Measurements from ENCODE around the gene FBLN5.
"Not testable (repeated sequence)": the region's sequence is repeated elsewhere in the genome, so short reads cannot be mapped to it uniquely, and the experiment has no call there.

Gene FBLN5

DNA sequence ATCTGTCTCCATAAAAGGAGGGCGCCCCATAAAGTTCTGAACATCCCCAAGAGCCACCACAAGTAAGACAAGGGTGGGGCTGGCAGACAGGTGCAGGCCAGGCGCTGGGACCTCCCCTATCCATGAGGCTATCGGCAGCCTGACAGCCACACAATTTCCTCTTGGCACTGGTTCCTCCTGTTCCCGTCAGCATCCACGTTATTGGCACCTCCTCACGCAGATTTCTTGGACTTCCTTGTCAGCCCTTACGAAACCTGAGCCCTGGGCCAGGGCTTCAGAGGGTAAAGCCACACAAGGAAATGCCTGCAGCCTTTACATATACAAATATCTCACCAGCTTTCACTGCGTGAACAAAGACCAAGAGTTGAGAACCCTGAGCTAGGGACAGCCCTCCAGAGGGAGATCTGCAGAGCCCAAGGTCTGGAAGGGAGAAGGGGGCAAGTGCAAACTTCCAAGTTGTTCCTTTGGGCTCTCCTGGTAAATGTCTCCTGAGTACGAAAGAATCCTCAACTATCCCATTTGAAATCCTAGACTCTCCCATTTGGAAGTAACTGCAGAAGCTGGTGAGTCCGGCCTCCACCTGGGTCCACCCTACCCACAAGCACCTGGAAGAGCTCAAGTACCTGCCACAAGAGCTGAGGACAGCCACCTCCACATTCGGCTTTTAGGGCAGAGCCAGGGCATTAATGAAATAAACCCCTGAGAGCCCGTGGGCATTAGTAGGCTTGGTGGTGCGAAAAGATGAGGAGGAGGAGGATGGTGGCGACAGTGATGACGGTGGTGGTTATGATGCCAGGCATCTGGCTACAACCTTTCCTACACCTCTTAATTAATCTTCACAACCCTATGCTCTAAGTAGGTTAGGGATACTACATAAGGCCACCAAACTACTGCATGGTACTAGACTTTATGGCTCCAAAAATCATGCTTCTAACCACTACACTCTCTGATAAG is 74.7 kb downstream of the FBLN5 start:
- H3K79me1 ChIP-seq (replicated peaks; ENCODE audit: low read length, poor library complexity, severe bottlenecking): no peaks in the 10 kb centered on the region
- H3K18ac ChIP-seq (ENCODE audit: low read depth in 1 of 2, low read length in 2 of 2): no peak overlapping the region
- no peak overlapping the region for H2BK12ac ChIP-seq (ENCODE audit: low read length in 2 of 2)
- H3K14ac ChIP-seq (ENCODE audit: low read length in 2 of 2): no peak overlapping the region
- no peak overlapping the region for H2BK120ac ChIP-seq (ENCODE audit: low read depth, low read length)
- no peak overlapping the region for H2AK5ac ChIP-seq (ENCODE audit: low read length, severe bottlenecking)
- H3K27ac ChIP-seq (ENCODE audit: low read length, poor library complexity, severe bottlenecking): no peak overlapping the region
- H3K4me1 ChIP-seq (ENCODE audit: control insufficient read depth, insufficient read depth, low read depth, low read length): peaks cover 13% of the 10 kb centered on the region
- H3K4me3 ChIP-seq (ENCODE audit: insufficient read depth in 1 of 2, low read depth in 1 of 2, low read length in 2 of 2): no peak overlapping the region
- peaks cover 0 to 25% of the 10 kb centered on the region in 2 experiments for H3K27me3 ChIP-seq (ENCODE audit: control insufficient read depth in 1 of 2, insufficient read depth in 1 of 2, low read length in 2 of 2)
- no peak overlapping the region for H3K4me2 ChIP-seq (ENCODE audit: low read length, poor library complexity, severe bottlenecking)
- H3K4ac ChIP-seq (ENCODE audit: low read depth in 1 of 2, low read length in 2 of 2): no peak overlapping the region
- no peak for DNase-seq
- no peak overlapping the region for H4K8ac ChIP-seq (ENCODE audit: low read length)
- no peak overlapping the region for H3K23ac ChIP-seq (ENCODE audit: low read length in 2 of 2)
- WGBS: 82% methylated on average over 10 of the region's 15 CpGs
- H3K9me3 ChIP-seq (ENCODE audit: control insufficient read depth, low read length): no peaks in the 10 kb centered on the region
- H2BK15ac ChIP-seq (ENCODE audit: low read depth, poor library complexity, severe bottlenecking): no peak overlapping the region
- H3K36me3 ChIP-seq (ENCODE audit: control insufficient read depth in 1 of 2, insufficient read depth in 2 of 2, low read depth in 1 of 2, low read length in 2 of 2): peaks cover 0 to 59% of the 10 kb centered on the region in 2 experiments
- H2BK5ac ChIP-seq (ENCODE audit: low read depth, low read length, poor library complexity, severe bottlenecking): no peak overlapping the region
- no peak overlapping the region for H3K9ac ChIP-seq (ENCODE audit: low read length)
- no peak overlapping the region for H4K91ac ChIP-seq (ENCODE audit: low read length)
- no peak overlapping the region for H2AFZ ChIP-seq (ENCODE audit: low read depth, low read length)

DNA sequence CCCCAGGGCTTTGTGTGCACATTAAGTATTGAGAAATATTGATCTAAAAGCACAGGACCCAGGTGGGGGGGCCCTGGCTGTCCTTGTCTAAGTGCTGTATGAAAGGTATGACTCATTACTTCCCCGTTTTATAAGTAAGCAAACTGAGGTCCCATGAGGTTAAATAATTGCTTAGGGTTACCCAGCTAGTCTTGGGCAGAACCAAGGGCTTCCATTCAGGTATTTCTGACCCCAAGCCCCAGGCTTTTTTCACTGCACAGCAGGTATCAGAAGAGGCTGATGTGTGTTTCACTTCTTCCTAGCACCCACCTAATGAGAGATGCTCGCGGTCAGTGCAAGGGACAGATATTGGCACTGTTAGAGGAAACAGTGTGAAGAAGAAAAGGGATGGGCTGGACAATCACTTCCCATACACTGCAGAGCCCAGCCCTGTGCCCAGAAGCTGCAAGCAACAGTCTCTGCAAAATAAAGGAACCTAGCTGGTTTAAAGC is 75.4 kb downstream of the FBLN5 start:
- no peak overlapping the region for H3K4ac ChIP-seq (ENCODE audit: low read depth in 1 of 2, low read length in 2 of 2)
- no peak overlapping the region for H2AK5ac ChIP-seq (ENCODE audit: low read length, severe bottlenecking)
- no peak overlapping the region for H2BK12ac ChIP-seq (ENCODE audit: low read length in 2 of 2)
- no peak overlapping the region for H3K9ac ChIP-seq (ENCODE audit: low read length)
- no peak overlapping the region for H3K4me3 ChIP-seq (ENCODE audit: insufficient read depth in 1 of 2, low read depth in 1 of 2, low read length in 2 of 2)
- H3K79me1 ChIP-seq (replicated peaks; ENCODE audit: low read length, poor library complexity, severe bottlenecking): no peaks in the 10 kb centered on the region
- peak; percentile 17 for DNase-seq
- H3K14ac ChIP-seq (ENCODE audit: low read length in 2 of 2): no peak overlapping the region
- H3K36me3 ChIP-seq (ENCODE audit: control insufficient read depth in 1 of 2, insufficient read depth in 2 of 2, low read depth in 1 of 2, low read length in 2 of 2): peaks cover 0 to 59% of the 10 kb centered on the region in 2 experiments
- peaks cover 13% of the 10 kb centered on the region for H3K4me1 ChIP-seq (ENCODE audit: control insufficient read depth, insufficient read depth, low read depth, low read length)
- H3K18ac ChIP-seq (ENCODE audit: low read depth in 1 of 2, low read length in 2 of 2): no peak overlapping the region
- H3K23ac ChIP-seq (ENCODE audit: low read length in 2 of 2): no peak overlapping the region
- 40% methylated on average over 1 of the region's 3 CpGs for WGBS
- no peaks in the 10 kb centered on the region for H3K9me3 ChIP-seq (ENCODE audit: control insufficient read depth, low read length)
- H4K91ac ChIP-seq (ENCODE audit: low read length): no peak overlapping the region
- no peak overlapping the region for H3K27ac ChIP-seq (ENCODE audit: low read length, poor library complexity, severe bottlenecking)
- no peak overlapping the region for H2BK15ac ChIP-seq (ENCODE audit: low read depth, poor library complexity, severe bottlenecking)
- no peak overlapping the region for H2BK5ac ChIP-seq (ENCODE audit: low read depth, low read length, poor library complexity, severe bottlenecking)
- H4K8ac ChIP-seq (ENCODE audit: low read length): no peak overlapping the region
- H3K27me3 ChIP-seq (ENCODE audit: control insufficient read depth in 1 of 2, insufficient read depth in 1 of 2, low read length in 2 of 2): peaks cover 0 to 31% of the 10 kb centered on the region in 2 experiments
- no peak overlapping the region for H3K4me2 ChIP-seq (ENCODE audit: low read length, poor library complexity, severe bottlenecking)
- no peak overlapping the region for H2BK120ac ChIP-seq (ENCODE audit: low read depth, low read length)
- H2AFZ ChIP-seq (ENCODE audit: low read depth, low read length): no peak overlapping the region

DNA sequence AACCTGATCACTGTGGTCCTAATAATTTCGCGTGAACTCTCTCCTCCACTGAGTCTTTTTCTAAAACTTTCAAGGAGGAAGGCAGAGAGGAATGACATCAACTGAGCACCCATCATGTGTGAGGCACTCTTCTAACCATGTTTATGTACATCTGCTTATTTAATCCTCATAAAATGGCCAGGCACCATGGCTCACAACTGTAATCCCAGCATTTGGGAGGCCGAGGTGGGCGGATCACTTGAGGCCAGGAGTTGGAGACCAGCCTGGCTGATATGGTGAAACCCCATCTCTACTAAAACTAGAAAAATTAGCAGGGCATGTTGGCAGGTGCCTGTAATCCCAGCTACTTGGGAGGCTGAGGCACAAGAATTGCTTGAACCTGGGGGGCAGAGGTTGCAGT is 76.1 kb downstream of the FBLN5 start:
- not testable (repeated sequence) for H2BK5ac ChIP-seq (ENCODE audit: low read depth, low read length, poor library complexity, severe bottlenecking); H2BK15ac ChIP-seq (ENCODE audit: low read depth, poor library complexity, severe bottlenecking); H2BK12ac ChIP-seq (ENCODE audit: low read length in 2 of 2); H3K27ac ChIP-seq (ENCODE audit: low read length, poor library complexity, severe bottlenecking); DNase-seq; H3K9me3 ChIP-seq (ENCODE audit: control insufficient read depth, low read length); H2BK120ac ChIP-seq (ENCODE audit: low read depth, low read length); H3K4me2 ChIP-seq (ENCODE audit: low read length, poor library complexity, severe bottlenecking); H4K91ac ChIP-seq (ENCODE audit: low read length); H3K9ac ChIP-seq (ENCODE audit: low read length); H3K79me1 ChIP-seq (replicated peaks; ENCODE audit: low read length, poor library complexity, severe bottlenecking); H4K8ac ChIP-seq (ENCODE audit: low read length); H2AK5ac ChIP-seq (ENCODE audit: low read length, severe bottlenecking); H2AFZ ChIP-seq (ENCODE audit: low read depth, low read length); H3K4ac ChIP-seq (ENCODE audit: low read depth in 1 of 2, low read length in 2 of 2); H3K4me3 ChIP-seq (ENCODE audit: insufficient read depth in 1 of 2, low read depth in 1 of 2, low read length in 2 of 2); H3K18ac ChIP-seq (ENCODE audit: low read depth in 1 of 2, low read length in 2 of 2); H3K23ac ChIP-seq (ENCODE audit: low read length in 2 of 2); H3K14ac ChIP-seq (ENCODE audit: low read length in 2 of 2)
- Histone ChIP-seq H3K4me1 (ENCODE audit: control insufficient read depth, insufficient read depth, low read depth, low read length) (peaks cover 13% of the 10 kb centered on the region), H3K27me3 (ENCODE audit: control insufficient read depth in 1 of 2, insufficient read depth in 1 of 2, low read length in 2 of 2) (peaks cover 0 to 34% of the 10 kb centered on the region in 2 experiments), H3K36me3 (ENCODE audit: control insufficient read depth in 1 of 2, insufficient read depth in 2 of 2, low read depth in 1 of 2, low read length in 2 of 2) (peaks cover 0 to 53% of the 10 kb centered on the region in 2 experiments)
- 66% methylated on average over 4 of the region's 4 CpGs for WGBS

DNA sequence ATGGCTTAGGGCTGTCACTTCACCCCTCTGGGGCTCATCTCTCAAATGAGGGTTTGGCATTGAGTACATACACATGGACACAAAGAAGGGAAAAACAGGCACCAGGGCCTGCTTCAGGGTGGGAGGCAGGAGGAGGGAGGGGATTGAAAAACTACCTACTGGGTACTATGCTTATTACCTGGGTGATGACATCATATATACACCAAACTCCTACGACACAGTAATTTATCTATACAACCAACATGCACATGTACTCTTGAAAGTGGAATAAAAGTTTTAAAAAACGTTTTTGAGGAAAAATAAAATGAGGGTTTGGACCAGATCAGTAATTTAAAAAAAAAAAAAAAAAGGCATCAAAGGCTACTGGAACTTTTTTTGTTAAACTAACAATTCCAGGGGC is 76.6 kb downstream of the FBLN5 start:
- Histone ChIP-seq H2AK5ac (ENCODE audit: low read length, severe bottlenecking) (no peak overlapping the region), H3K27ac (ENCODE audit: low read length, poor library complexity, severe bottlenecking) (no peak overlapping the region), H2BK12ac (ENCODE audit: low read length in 2 of 2) (no peak overlapping the region), H3K79me1 (replicated peaks; ENCODE audit: low read length, poor library complexity, severe bottlenecking) (no peaks in the 10 kb centered on the region), H2BK5ac (ENCODE audit: low read depth, low read length, poor library complexity, severe bottlenecking) (no peak overlapping the region), H2AFZ (ENCODE audit: low read depth, low read length) (no peak overlapping the region), H3K36me3 (ENCODE audit: control insufficient read depth in 1 of 2, insufficient read depth in 2 of 2, low read depth in 1 of 2, low read length in 2 of 2) (peaks cover 0 to 48% of the 10 kb centered on the region in 2 experiments), H4K91ac (ENCODE audit: low read length) (no peak overlapping the region), H3K9ac (ENCODE audit: low read length) (no peak overlapping the region), H3K23ac (ENCODE audit: low read length in 2 of 2) (no peak overlapping the region), H3K9me3 (ENCODE audit: control insufficient read depth, low read length) (no peaks in the 10 kb centered on the region), H2BK120ac (ENCODE audit: low read depth, low read length) (no peak overlapping the region), H3K27me3 (ENCODE audit: control insufficient read depth in 1 of 2, insufficient read depth in 1 of 2, low read length in 2 of 2) (peaks cover 0 to 35% of the 10 kb centered on the region in 2 experiments), H3K4me1 (ENCODE audit: control insufficient read depth, insufficient read depth, low read depth, low read length) (peaks cover 13% of the 10 kb centered on the region), H4K8ac (ENCODE audit: low read length) (no peak overlapping the region), H3K4ac (ENCODE audit: low read depth in 1 of 2, low read length in 2 of 2) (no peak overlapping the region), H3K14ac (ENCODE audit: low read length in 2 of 2) (no peak overlapping the region), H3K18ac (ENCODE audit: low read depth in 1 of 2, low read length in 2 of 2) (no peak overlapping the region), H3K4me3 (ENCODE audit: insufficient read depth in 1 of 2, low read depth in 1 of 2, low read length in 2 of 2) (no peak overlapping the region), H2BK15ac (ENCODE audit: low read depth, poor library complexity, severe bottlenecking) (no peak overlapping the region), H3K4me2 (ENCODE audit: low read length, poor library complexity, severe bottlenecking) (no peak overlapping the region)
- no peak for DNase-seq
- WGBS: no CpG with 5 or more reads among the region's 2 CpGs
